K562 (cell line): ENCODE data around the gene IFT52. TPM values are rescaled to one million over a fixed set of nuclear protein-coding genes. Genes with fewer than 3 reads are reported as not detected.

ENCODE experiments used
- BDP1 ChIP-seq: IDR thresholded peaks from 3 replicates; pipeline ENCODE4 v1.6.1; 2011; ENCODE audit not compliant: insufficient read length, insufficient read depth
- CBFB ChIP-seq: sonication (generic); formaldehyde crosslinking; IDR thresholded peaks from 2 replicates; pipeline ENCODE4 v1.4.0; 2020; ENCODE audit warnings: mild to moderate bottlenecking, missing genetic modification reagents
- E2F5 ChIP-seq: sonication (generic); formaldehyde crosslinking; IDR thresholded peaks from 2 replicates; pipeline ENCODE4 v1.8.0; 2022; ENCODE audit warnings: mild to moderate bottlenecking, missing genetic modification reagents
- ESRRA ChIP-seq: fragments of 450-650 bp; IDR thresholded peaks from 2 replicates; pipeline ENCODE4 v1.6.1; 2014; ENCODE audit warnings: low read depth, mild to moderate bottlenecking, moderate library complexity, borderline replicate concordance
- ETV5 ChIP-seq: sonication (generic); formaldehyde crosslinking; IDR thresholded peaks from 2 replicates; pipeline ENCODE4 v1.4.0; 2020; ENCODE audit warnings: low read depth, mild to moderate bottlenecking, missing genetic modification reagents
- GATAD2A ChIP-seq: fragments of 450-650 bp; IDR thresholded peaks from 2 replicates; pipeline ENCODE4 v1.6.1; 2017
- HOMEZ ChIP-seq: fragments of 250-450 bp; sonication (Bioruptor Pico); IDR thresholded peaks from 2 replicates; pipeline ENCODE4 v1.4.0; 2020; ENCODE audit warnings: mild to moderate bottlenecking, moderate library complexity
- NCOR1 ChIP-seq: fragments of 450-650 bp; IDR thresholded peaks from 2 replicates; pipeline ENCODE4 v1.6.1; 2016; ENCODE audit warnings: mild to moderate bottlenecking, moderate library complexity
- NRF1 ChIP-seq, 2 experiments: fragments of 450-650 bp; IDR thresholded peaks in 1 of 2; conservative IDR thresholded peaks in 1 of 2; 2 replicates each; pipeline ENCODE4 v1.6.1; 2014; ENCODE audit warnings: mild to moderate bottlenecking in 2 of 2
- RREB1 ChIP-seq: fragments of 250-450 bp; sonication (Bioruptor Pico); IDR thresholded peaks from 2 replicates; pipeline ENCODE4 v1.4.0; 2020
- SMAD3 ChIP-seq: fragments of 450-650 bp; formaldehyde crosslinking; conservative IDR thresholded peaks from 2 replicates; pipeline ENCODE4 v1.4.0; 2020; ENCODE audit warnings: mild to moderate bottlenecking
- SNIP1 ChIP-seq: fragments of 450-650 bp; IDR thresholded peaks from 2 replicates; pipeline ENCODE4 v1.7.1; 2017; ENCODE audit warnings: low read depth, mild to moderate bottlenecking
- SRSF7 ChIP-seq: fragments of 200-400 bp; formaldehyde crosslinking; optimal IDR thresholded peaks from 2 replicates; pipeline ENCODE3; 2017; ENCODE audit warnings: mild to moderate bottlenecking, low read depth, low read length
- TAF15 ChIP-seq: fragments of 200-400 bp; formaldehyde crosslinking; IDR thresholded peaks from 2 replicates; pipeline ENCODE4 v1.6.1; 2017; ENCODE audit warnings: mild to moderate bottlenecking, low read depth, low read length, moderate library complexity
- TFAP4 ChIP-seq: sonication (generic); formaldehyde crosslinking; IDR thresholded peaks from 2 replicates; pipeline ENCODE4 v1.8.0; 2022; ENCODE audit warnings: missing genetic modification reagents, mild to moderate bottlenecking, moderate library complexity, borderline replicate concordance
- XRCC3 ChIP-seq: fragments of 450-650 bp; IDR thresholded peaks from 2 replicates; pipeline ENCODE4 v1.6.1; 2017; ENCODE audit warnings: mild to moderate bottlenecking, moderate library complexity
- ZNF449 ChIP-seq: fragments of 250-450 bp; sonication (Bioruptor Pico); IDR thresholded peaks from 2 replicates; pipeline ENCODE4 v1.8.0; 2022; ENCODE audit warnings: moderate library complexity, mild to moderate bottlenecking, inconsistent platforms
- polyA plus RNA-seq, 8 experiments: library from polyadenylated mRNA; depleted of rRNA in 4 of 8; stranded (reverse) in 5 of 8; unstranded in 3 of 8; fragments of >200 nt; fragmentation: Nextera tagmentation in 2 of 8; fragmentation: Illumina TruSeq in 1 of 8; extraction: Ambion mirVana in 2 of 8; extraction: Trizol in 1 of 8; gene quantifications; 2 replicates each; pipeline versions ENCODE4 v1.2.1 to v1.2.3, GENCODE V29; 2011 to 2014; ENCODE audit warnings: inconsistent platforms in 1 of 8, missing spikeins in 1 of 8
- total RNA-seq, 7 experiments: library from RNA; depleted of rRNA in 6 of 7; stranded (reverse); fragments of >200 nt in 6 of 7; fragmentation: Illumina TruSeq in 2 of 7; extraction: Trizol in 2 of 7; gene quantifications; 2 replicates each; pipeline versions ENCODE4 v1.2.1 to v1.2.3, GENCODE V29; 2011 to 2021; ENCODE audit warnings: low replicate concordance in 1 of 7

IFT52 gene
- total and polyA plus RNA-seq, 9 of the 15 experiments (the other 6 are each of a cell fraction or from before 2014, with no cell fraction given) = 11.0 to 31.4 (median 20.4) TPM

- no peak for TF ChIP-seq RREB1 (CRISPR knock-in tag)
- TF ChIP-seq ESRRA = no peak
- no peak for TF ChIP-seq NRF1 (conservative IDR thresholded peaks at IDR 0.05 in 1 of 2, IDR thresholded peaks at IDR 0.05 in 1 of 2)
- TF ChIP-seq NCOR1 = no peak
- TF ChIP-seq SMAD3 = no peak
- TF ChIP-seq ZNF449 (CRISPR knock-in tag) = no peak
- no peak for TF ChIP-seq SRSF7
- no peak for TF ChIP-seq CBFB (CRISPR knock-in tag)
- TF ChIP-seq ETV5 (CRISPR knock-in tag) = peak; percentile 56; the same call in 1 of the 2 replicates
- TF ChIP-seq GATAD2A = no peak
- TF ChIP-seq E2F5 (CRISPR knock-in tag) = no peak
- TF ChIP-seq TAF15 = no peak
- no peak for TF ChIP-seq XRCC3
- TF ChIP-seq TFAP4 (CRISPR knock-in tag) = no peak
- TF ChIP-seq HOMEZ = no peak
- no peak for TF ChIP-seq BDP1
- no peak for TF ChIP-seq SNIP1
Measured at GRCh38 chr20:43579861-43580793, 10.6 kb upstream of the IFT52 start (continued).
